DOHH2 (cell line): Measurements from ENCODE around the gene RAPGEF1.
"Not testable (repeated sequence)": the region's sequence is repeated elsewhere in the genome, so short reads cannot be mapped to it uniquely, and the experiment has no call there.

Experiments
- CTCF ChIP-seq: fragments of 200-600 bp; sonication (generic); IDR thresholded peaks from one replicate; pipeline ENCODE4 v1.5.1; 2014; ENCODE audit warnings: antibody characterized with exemption, mild to moderate bottlenecking, low read depth, low read length; ENCODE audit not compliant: poor library complexity, severe bottlenecking
- EZH2phosphoT487 ChIP-seq: fragments of 200-600 bp; sonication (generic); IDR thresholded peaks from 2 replicates; pipeline ENCODE4 v1.6.1; 2017; ENCODE audit warnings: borderline replicate concordance, mild to moderate bottlenecking, antibody characterized with exemption, low read length, moderate library complexity, mixed read lengths

- not testable (repeated sequence) for TF ChIP-seq CTCF, EZH2phosphoT487
Observed at GRCh38 chr9:131549186-131549585, 190.7 kb downstream of the RAPGEF1 start.
